RPMI8226 (cell line): Measurements from ENCODE around the gene ARR3.
"Not testable (repeated sequence)": the region's sequence is repeated elsewhere in the genome, so short reads cannot be mapped to it uniquely, and the experiment has no call there.

Experiments
- DNase-seq: peaks from one replicate; pipeline ENCODE4 v3.0.0-alpha.2; 2015

ARR3 gene

DNA sequence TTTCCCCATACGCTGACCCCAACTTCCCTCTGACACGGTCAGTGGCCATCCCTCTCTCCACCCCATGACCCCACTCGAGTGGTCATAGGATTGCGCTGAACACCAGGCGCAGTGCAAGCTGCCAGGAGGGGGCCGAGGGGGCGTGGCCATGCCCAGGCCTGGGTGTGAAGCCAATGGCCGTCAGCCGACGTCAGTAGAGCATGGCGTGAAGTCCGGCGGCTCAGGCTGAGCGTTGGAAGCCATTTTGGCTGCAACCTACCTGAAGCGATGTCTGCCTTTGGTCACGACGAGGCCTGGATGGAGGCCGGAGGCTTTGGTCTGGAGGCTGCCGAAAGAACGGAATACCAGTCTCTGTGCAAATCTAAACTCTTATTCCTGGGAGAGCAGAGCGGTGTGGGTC lies 13.8 kb downstream of the ARR3 start, which contains the start of gene RAB41:
TSS of gene RAB41 (plus strand) at position 222 of the 400 bp plus-strand sequence. CDS start at position 268, 46 bp downstream.
- no peak for DNase-seq

DNA sequence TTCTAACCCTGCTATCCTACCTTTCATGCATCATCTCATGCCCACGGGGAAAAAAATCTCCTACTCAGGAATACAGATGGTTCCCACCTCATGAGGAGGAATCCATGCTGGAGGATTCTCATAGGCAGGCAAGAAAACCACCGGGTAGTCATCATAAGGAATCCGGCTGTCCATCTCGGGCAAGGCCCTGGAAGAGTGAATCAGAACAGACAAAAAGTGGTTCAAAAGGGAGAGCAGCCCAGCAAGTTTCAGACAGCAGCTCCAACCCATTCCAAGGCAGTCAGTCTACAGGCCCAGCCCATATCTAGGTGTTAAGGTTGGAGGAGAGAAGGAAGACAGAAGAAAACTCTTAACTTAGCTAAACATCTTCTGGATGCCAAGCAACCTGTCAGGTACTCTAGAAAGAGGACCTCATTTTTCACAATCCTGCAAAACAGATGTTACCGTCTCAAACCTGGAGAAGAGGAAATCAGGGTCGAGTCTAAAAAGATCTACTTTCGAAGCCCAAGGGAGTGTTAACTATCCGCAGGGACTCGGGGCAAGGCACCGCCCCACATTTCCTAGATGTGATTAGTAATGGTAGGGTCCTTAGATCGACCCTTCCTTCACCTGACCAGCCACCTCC lies 21.1 kb downstream of the ARR3 start:
- no peak for DNase-seq

DNA sequence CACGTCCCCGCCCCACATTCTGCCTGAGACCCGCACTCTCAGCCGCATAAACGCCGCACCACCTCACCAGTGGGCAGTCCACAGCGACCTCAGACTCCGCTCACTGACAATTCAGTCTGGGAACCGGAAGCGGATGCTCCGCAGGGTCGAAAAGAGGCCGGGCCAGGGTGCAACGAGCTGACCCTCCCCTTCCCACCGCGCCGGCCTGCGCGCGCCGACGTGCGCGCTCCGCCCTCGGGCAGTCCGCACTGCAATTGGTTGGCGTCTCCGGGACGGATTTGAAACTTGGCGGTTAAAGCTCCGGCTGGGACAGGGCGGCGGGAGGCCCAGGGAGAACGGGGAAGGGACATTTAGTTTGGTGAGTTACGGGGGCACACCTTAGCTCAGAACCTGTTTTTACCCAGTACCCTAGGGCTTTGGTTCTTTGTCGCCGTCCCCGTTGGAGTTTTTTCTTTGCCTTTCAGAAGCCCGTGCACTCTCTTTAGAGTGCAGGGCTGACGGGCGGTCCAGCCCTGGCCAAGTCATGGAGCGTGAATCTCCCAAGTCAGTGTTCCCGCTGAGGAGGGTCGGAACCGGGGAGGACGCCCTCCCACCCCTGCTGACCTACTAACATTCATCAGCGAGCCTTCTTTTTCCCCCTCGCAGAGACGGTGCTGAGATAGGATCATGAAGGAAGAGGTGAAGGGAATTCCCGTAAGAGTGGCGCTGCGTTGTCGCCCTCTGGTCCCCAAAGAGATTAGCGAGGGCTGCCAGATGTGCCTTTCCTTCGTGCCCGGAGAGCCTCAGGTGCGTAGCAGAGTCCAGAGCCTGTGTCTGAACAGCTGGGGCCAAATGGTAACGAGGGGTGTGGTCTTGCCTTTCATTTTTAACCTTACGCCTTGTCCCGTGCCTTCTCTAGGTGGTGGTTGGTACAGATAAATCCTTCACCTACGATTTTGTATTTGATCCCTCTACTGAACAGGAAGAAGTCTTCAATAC lies 21.9 kb downstream of the ARR3 start, which contains the start of the genes KIF4A and PDZD11:
TSS of gene KIF4A (plus strand) at position 312 of the 978 bp plus-strand sequence. CDS start at position 667, 355 bp downstream.
TSS of gene PDZD11 (minus strand) at position 135 of the 978 bp plus-strand sequence. CDS start 586 bp downstream, outside the sequence.
- peak; percentile 91 for DNase-seq

DNA sequence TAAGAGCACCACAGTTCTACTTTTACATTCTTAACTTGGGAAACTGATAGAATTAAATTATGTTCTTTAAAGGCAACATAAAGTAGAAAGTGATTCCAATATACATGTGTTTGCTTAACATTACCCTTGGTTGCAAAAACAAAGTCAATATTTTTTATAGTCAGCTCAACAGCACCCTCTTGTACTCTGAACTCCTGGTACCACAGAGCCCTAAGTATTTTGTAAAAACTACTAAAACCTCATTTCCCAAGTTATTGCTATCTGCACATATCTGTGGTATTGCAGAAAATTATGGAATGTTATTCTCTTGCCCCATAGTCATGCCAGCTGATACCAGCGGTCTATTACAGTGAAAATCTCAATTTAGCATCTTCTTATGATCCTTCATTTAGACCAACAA lies 24.7 kb downstream of the ARR3 start:
- no peak for DNase-seq

DNA sequence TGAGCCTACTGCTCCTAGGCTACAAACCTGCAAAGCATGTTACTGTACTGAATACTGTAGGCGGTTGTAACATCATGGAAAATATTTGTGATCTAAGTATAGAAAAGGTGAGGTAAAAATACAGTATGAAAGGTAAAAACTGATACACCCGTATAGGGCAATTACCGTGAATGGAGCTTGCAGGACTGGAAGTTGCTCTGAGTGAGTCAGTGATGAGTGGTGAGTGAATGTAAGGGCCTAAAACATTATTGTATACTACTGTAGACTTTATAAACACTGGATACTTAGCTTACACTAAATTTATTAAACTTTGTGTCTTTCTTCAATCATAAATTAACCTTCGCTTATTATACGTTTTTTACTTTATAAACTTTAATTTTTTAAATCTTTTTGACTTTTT lies 25.5 kb downstream of the ARR3 start:
- no peak for DNase-seq

DNA sequence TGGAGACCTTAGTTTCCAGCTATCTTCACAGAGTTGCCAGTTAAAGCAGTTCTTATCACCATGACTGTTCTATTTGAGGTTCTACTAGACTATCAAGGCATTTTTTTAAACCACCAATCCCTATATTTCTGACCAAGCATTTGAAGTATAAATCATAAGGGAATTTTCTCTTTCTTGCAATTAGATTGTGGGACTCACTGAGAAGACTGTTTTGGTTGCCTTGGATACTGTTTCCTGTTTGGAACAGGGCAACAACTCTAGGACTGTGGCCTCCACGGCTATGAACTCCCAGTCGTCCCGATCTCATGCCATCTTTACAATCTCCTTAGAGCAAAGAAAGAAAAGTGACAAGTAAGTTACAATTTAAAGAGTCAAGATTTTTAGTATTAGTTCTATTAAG lies 33.6 kb downstream of the ARR3 start:
- DNase-seq: no peak

DNA sequence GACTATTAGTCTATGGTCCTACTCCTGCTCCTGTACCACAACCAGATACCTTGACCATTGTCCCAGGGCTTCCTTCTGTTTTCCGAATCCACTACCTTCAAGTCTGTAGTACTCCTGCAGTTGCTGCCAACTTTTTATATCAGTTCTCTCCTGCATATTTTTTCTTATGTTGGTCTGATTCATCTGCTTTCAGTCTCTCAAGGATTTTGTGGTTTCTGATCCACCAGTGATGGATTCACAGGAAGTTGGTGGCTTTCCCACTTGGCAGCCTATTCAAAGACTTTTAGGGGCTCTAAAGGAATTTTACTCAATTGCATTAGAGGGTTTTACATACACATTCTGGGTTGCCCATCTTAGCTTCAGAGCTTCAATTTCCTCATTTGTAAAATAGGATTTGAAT lies 45.4 kb downstream of the ARR3 start:
- DNase-seq: no peak

DNA sequence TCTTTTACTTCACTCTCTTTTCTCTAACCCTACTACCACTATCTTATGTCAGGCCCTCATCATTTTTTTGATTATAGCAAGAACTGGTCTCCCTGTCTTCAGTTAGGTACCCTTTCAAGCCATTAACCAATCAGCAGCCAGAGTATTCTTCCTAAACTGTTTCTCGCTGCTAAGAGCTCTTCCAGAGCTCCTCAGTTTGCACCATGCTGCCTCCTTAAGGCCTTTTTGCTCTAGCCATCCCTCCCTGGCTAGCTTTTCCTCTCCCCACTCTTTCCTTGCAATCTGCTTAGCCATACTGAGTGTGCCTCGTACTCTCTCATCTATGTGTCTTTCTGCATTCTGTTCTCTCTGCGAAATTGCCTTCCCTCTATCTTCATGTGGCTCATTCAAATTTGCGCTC lies 54.6 kb downstream of the ARR3 start:
- DNase-seq: no peak

DNA sequence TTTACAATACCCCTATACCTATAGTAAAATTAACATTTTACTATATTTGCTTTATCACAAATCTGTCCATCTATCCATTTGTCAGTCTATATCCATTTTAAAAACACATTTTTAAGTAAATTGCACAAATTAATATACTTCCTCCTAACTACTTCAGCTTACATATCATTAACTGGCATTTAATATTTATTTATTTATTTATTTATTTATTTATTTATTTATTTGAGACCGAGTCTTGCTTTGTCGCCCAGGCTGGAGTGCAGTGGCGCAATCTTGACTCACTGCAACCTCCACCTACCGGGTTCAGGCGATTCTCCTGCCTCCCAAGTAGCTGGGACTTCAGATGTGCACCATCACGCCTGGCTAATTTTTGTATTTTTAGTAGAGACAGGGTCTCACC lies 55.5 kb downstream of the ARR3 start:
- DNase-seq: not testable (repeated sequence)

DNA sequence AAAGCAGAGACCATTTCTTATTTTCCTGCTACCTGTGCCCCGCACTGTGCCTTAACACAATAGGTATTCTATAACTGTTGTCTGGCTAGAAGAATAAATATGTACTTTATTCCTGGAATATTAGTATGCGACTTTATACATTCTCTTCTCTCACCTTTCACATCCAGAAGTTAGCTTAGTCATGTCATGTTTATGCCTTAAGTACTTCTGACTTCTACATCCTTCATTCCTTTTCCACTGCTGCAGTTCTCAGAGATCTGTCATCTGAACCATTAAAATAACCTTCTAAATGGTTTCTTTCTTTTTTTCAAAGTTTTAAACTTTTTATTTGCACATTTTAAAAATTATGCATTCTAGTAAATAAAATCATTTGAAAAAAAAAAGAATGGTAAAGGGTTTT lies 56.2 kb downstream of the ARR3 start:
- DNase-seq: no peak

DNA sequence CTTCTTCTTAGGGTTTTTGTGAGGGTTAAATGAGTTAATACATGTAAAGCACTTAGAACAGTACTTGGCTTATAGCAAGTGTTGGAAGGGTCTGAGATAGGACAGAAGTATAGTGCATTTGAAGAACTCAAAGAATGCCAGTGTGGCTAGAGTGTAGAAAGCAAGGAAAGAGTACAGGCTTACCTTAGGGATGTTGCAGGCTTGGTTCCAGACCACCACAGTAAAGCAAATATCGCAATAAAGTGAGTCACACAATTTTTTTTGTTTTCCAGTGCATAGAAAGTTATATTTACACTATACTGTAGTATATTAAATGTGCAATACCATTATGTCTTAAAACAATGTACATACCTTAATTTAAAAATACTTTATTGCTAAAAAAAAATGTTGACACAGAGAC lies 63.0 kb downstream of the ARR3 start:
- no peak for DNase-seq
